ENCODE results near the gene ACYP1.

The ACYP1 gene

GRCh38 chr14:75025082-75025481, 38.7 kb downstream of the ACYP1 start:
- DNase-seq (ENCODE audit: low spot score): no peak
- POLR2A ChIA-PET (ENCODE audit: low non-redundant PET): no interaction called here
- CTCF ChIA-PET: no interaction called here
- TF ChIP-seq CTCF (conservative IDR thresholded peaks at IDR 0.05; ENCODE audit: low read depth): no peak
- H3K27ac ChIP-seq: no peak overlapping the region

- CTCF ChIA-PET: interaction anchor here (0.6 to 1.4 kb wide), 6 partner anchors 14 to 162 kb away, joined by 3 to 6 read pairs (median 3); no protein-coding TSS in a partner anchor
- H3K27ac ChIP-seq: no peak overlapping the region
- TF ChIP-seq CTCF (conservative IDR thresholded peaks at IDR 0.05; ENCODE audit: low read depth): no peak
- POLR2A ChIA-PET (ENCODE audit: low non-redundant PET): no interaction called here
- no peak for DNase-seq (ENCODE audit: low spot score)
These were observed 40.7 kb downstream of the ACYP1 start for GRCh38 chr14:75023108-75023507.

- no peak overlapping the region for H3K27ac ChIP-seq
- no peak; the same call in 1 of the 2 replicates for TF ChIP-seq CTCF (conservative IDR thresholded peaks at IDR 0.05; ENCODE audit: low read depth)
- ChIA-PET CTCF (interaction anchor here (0.6 to 1.4 kb wide), 5 partner anchors 15 to 162 kb away, joined by 3 to 6 read pairs (median 3); no protein-coding TSS in a partner anchor), POLR2A (ENCODE audit: low non-redundant PET) (no interaction called here)
- peak; percentile 46 for DNase-seq (ENCODE audit: low spot score)
These were observed 41.2 kb downstream of the ACYP1 start for GRCh38 chr14:75022655-75023054.

GRCh38 chr14:75018694-75019093, 45.1 kb downstream of the ACYP1 start:
- ChIA-PET POLR2A (ENCODE audit: low non-redundant PET) (no interaction called here), CTCF (interaction anchor here (0.5 to 1.1 kb wide), 3 partner anchors 70 to 86 kb away, joined by 3 to 4 read pairs (median 3); no protein-coding TSS in a partner anchor)
- DNase-seq (ENCODE audit: low spot score): no peak
- no peak overlapping the region for H3K27ac ChIP-seq
- TF ChIP-seq CTCF (conservative IDR thresholded peaks at IDR 0.05; ENCODE audit: low read depth): no peak

GRCh38 chr14:75016815-75017214, 47.0 kb downstream of the ACYP1 start:
- no peak overlapping the region for H3K27ac ChIP-seq
- TF ChIP-seq CTCF (conservative IDR thresholded peaks at IDR 0.05; ENCODE audit: low read depth): no peak
- DNase-seq (ENCODE audit: low spot score): no peak
- ChIA-PET CTCF (no interaction called here), POLR2A (ENCODE audit: low non-redundant PET) (no interaction called here)

- no peak for TF ChIP-seq CTCF (conservative IDR thresholded peaks at IDR 0.05; ENCODE audit: low read depth)
- POLR2A ChIA-PET (ENCODE audit: low non-redundant PET): no interaction called here
These were observed 48.3 kb downstream of the ACYP1 start for GRCh38 chr14:75015496-75015895.

More at GRCh38 chr14:75015496-75015895, 48.3 kb downstream of the ACYP1 start:
- DNase-seq (ENCODE audit: low spot score): no peak
- H3K27ac ChIP-seq: no peak overlapping the region
- CTCF ChIA-PET: no interaction called here
